Panc1 (cell line): ENCODE results near the gene CEACAM7. TPM values are rescaled to one million over a fixed set of nuclear protein-coding genes. Genes with fewer than 3 reads are reported as not detected.

Experiments used
- ATAC-seq: fragments of 200-7000 bp; cut with Tn5 transposase; 2 replicates; pipeline ENCODE4 v1.9.1; 2020; ENCODE audit warnings: mild to moderate bottlenecking, moderate library complexity
- BruUV-seq: library from RNA; stranded (reverse); fragments of 400-500 nt; replicated peaks from 2 replicates; lab custom pipeline; 2021; lab: Mats Ljungman, UMichigan
- CTCF ChIA-PET: fragments of 300-600 bp; sonication (Branson Sonifier 250); formaldehyde crosslinking; loops from one replicate; lab custom pipeline; 2022; ENCODE audit warnings: antibody characterized with exemption; lab: Charles Lee
- POLR2A ChIA-PET: fragments of 300-600 bp; sonication (Branson Sonifier 250); formaldehyde crosslinking; loops from one replicate; lab custom pipeline; 2022; ENCODE audit warnings: antibody characterized with exemption; lab: Charles Lee
- DNase-seq: peaks from one replicate; pipeline ENCODE4 v3.0.0-alpha.2; 2010; ENCODE audit warnings: low read depth, low spot score
- H3K27ac ChIP-seq: 2 replicates; pipeline ENCODE4 v1.5.1; 2011; ENCODE audit warnings: mild to moderate bottlenecking, low read length, inconsistent platforms
- H3K27me3 ChIP-seq: fragments of 200-500 bp; sonication (Bioruptor generic); 2 replicates; pipeline ENCODE4 v1.6.0; 2014; ENCODE audit warnings: low read length, inconsistent platforms; ENCODE audit not compliant: control insufficient read depth, insufficient read depth
- H3K36me3 ChIP-seq: fragments of 200-500 bp; sonication (Bioruptor generic); 2 replicates; pipeline ENCODE4 v1.5.1; 2014; ENCODE audit warnings: inconsistent platforms, mild to moderate bottlenecking, low read length, moderate library complexity; ENCODE audit not compliant: control insufficient read depth, insufficient read depth
- H3K4me1 ChIP-seq: 2 replicates; pipeline ENCODE4 v1.5.1; 2011; ENCODE audit warnings: inconsistent platforms, mild to moderate bottlenecking, low read length, moderate library complexity; ENCODE audit not compliant: control insufficient read depth, insufficient read depth
- H3K4me3 ChIP-seq, 2 experiments: 2 replicates each; pipeline ENCODE4 v1.5.1; 2011 to 2012; ENCODE audit warnings: low read depth in 2 of 2, low read length in 2 of 2, mild to moderate bottlenecking in 2 of 2, inconsistent platforms in 1 of 2, moderate library complexity in 1 of 2
- H3K9me3 ChIP-seq: fragments of 200-500 bp; sonication (Bioruptor generic); 2 replicates; pipeline ENCODE4 v1.5.1; 2014; ENCODE audit warnings: low read depth, mild to moderate bottlenecking, inconsistent platforms, low read length, moderate library complexity; ENCODE audit not compliant: control insufficient read depth, insufficient read depth
- CTCF ChIP-seq: fragments of 450-650 bp; IDR thresholded peaks from 2 replicates; pipeline ENCODE4 v1.5.1; 2017; ENCODE audit warnings: mild to moderate bottlenecking
- POLR2AphosphoS5 ChIP-seq: IDR thresholded peaks from 2 replicates; pipeline ENCODE4 v1.6.1; 2012; ENCODE audit warnings: mild to moderate bottlenecking, low read depth, low read length, moderate library complexity
- REST ChIP-seq, 2 experiments: IDR thresholded peaks; 2 replicates each; pipeline ENCODE4 v1.6.1; 2011 to 2012; ENCODE audit warnings: low read depth in 2 of 2, control low read depth in 1 of 2, low read length in 1 of 2, mild to moderate bottlenecking in 1 of 2, moderate library complexity in 1 of 2; ENCODE audit not compliant: insufficient read depth in 1 of 2
- SIN3A ChIP-seq: IDR thresholded peaks from 2 replicates; pipeline ENCODE4 v1.6.1; 2012; ENCODE audit warnings: low read depth, mild to moderate bottlenecking, low read length, moderate library complexity, borderline replicate concordance; ENCODE audit not compliant: insufficient read depth
- TCF7L2 ChIP-seq: IDR thresholded peaks from 2 replicates; pipeline ENCODE4 v1.6.1; 2011; ENCODE audit warnings: mild to moderate bottlenecking, low read depth, low read length, inconsistent platforms
- in situ Hi-C: cut with HindIII; loops from 2 replicates; pipeline ENCODE4 v1.10.0; 2016; ENCODE audit warnings: low sequenced_read_pairs, low pct_unique_long_range_greater_than_20kb
- intact Hi-C: fragments of 100-400 bp; cut with micrococcal nuclease; formaldehyde crosslinking; loops from one replicate; pipeline ENCODE4 v1.10.0; 2022; ENCODE audit not compliant: unreplicated experiment
- total RNA-seq: library from RNA; stranded (reverse); gene quantifications from one replicate; pipeline ENCODE4 v1.2.1, GENCODE V29; 2021; ENCODE audit not compliant: unreplicated experiment

Gene CEACAM7
- total RNA-seq, 1 experiment from 2014 or later: not detected

GRCh38 chr19:41695745-41696144 lies 7.7 kb upstream of the CEACAM7 start:
- Histone ChIP-seq H3K4me1 (no peaks in the 10 kb centered on the region), H3K27ac (no peak overlapping the region), H3K36me3 (no peaks in the 10 kb centered on the region), H3K9me3 (no peaks in the 10 kb centered on the region), H3K4me3 (no peak overlapping the region), H3K27me3 (no peaks in the 10 kb centered on the region; the same call in 1 of the 2 replicates)
- TF ChIP-seq TCF7L2 (no peak), CTCF (no peak), REST (IDR thresholded peaks at IDR 0.05; ENCODE audit: insufficient read depth in 1 of 2, low read depth in 2 of 2, low read length in 1 of 2) (no peak), POLR2AphosphoS5 (no peak), SIN3A (no peak)
- DNase-seq (no peak), ATAC-seq (no peak)
- CTCF ChIA-PET: no interaction called here
- intact Hi-C loops (no loop called here), in situ Hi-C loops (no loop called here)
- BruUV-seq: no TSS peak
- POLR2A ChIA-PET: no interaction called here

DNA sequence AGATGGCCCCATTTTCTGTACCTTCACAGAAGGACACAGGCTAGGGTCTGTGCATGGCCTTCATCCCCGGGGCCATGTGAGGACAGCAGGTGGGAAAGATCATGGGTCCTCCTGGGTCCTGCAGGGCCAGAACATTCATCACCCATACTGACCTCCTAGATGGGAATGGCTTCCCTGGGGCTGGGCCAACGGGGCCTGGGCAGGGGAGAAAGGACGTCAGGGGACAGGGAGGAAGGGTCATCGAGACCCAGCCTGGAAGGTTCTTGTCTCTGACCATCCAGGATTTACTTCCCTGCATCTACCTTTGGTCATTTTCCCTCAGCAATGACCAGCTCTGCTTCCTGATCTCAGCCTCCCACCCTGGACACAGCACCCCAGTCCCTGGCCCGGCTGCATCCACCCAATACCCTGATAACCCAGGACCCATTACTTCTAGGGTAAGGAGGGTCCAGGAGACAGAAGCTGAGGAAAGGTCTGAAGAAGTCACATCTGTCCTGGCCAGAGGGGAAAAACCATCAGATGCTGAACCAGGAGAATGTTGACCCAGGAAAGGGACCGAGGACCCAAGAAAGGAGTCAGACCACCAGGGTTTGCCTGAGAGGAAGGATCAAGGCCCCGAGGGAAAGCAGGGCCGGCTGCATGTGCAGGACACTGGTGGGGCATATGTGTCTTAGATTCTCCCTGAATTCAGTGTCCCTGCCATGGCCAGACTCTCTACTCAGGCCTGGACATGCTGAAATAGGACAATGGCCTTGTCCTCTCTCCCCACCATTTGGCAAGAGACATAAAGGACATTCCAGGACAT lies 7.0 kb upstream of the CEACAM7 start:
- H3K36me3 ChIP-seq: no peaks in the 10 kb centered on the region
- H3K4me3 ChIP-seq: no peak overlapping the region
- no peak overlapping the region for H3K27ac ChIP-seq
- no peak for TF ChIP-seq CTCF
- TF ChIP-seq TCF7L2: no peak
- no peak for TF ChIP-seq POLR2AphosphoS5
- no peak for TF ChIP-seq SIN3A
- TF ChIP-seq REST (IDR thresholded peaks at IDR 0.05; ENCODE audit: insufficient read depth in 1 of 2, low read depth in 2 of 2, low read length in 1 of 2): no peak
- POLR2A ChIA-PET: no interaction called here
- H3K9me3 ChIP-seq: no peaks in the 10 kb centered on the region
- in situ Hi-C loops (no loop called here), intact Hi-C loops (loop anchor here (5.0 kb wide), 1 partner anchor 53 kb away; no protein-coding TSS in a partner anchor)
- no peak for DNase-seq
- CTCF ChIA-PET: no interaction called here
- no peaks in the 10 kb centered on the region; the same call in 1 of the 2 replicates for H3K27me3 ChIP-seq
- no TSS peak for BruUV-seq
- H3K4me1 ChIP-seq: no peaks in the 10 kb centered on the region
- ATAC-seq: no peak
